Measurements from ENCODE around the gene GALP.
"Not testable (repeated sequence)": the region's sequence is repeated elsewhere in the genome, so short reads cannot be mapped to it uniquely, and the experiment has no call there.

The GALP gene

DNA sequence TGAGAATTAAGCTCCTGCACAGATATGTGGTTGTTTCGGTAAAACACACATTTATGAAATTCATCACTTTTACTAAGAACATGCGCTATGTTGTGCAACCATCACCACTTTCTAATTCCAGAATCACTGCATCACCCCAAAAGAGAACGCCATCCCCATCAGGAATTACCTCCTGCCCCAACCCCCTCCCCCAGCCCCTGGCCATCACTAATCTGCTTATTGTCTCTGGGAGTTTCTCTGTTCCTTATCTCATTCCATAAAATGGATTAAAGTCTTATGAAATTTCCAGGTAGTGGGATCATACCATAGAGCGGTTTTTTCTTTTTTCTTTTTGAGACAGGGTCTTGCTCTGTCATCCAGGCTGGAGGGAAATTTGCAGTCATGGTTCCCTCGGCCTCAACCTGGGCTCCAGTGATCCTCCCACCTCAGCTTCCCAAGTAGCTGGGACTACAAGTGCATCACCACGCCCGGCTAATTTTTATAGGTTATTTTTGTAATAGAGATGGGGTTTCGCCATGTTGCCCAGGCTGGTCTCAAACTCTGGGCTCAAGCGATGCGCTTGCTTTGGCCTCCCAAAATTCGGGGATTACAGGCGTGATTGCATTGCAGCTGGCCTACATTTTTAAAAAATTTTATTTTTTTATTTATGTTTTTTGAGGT, 18.3 kb downstream of the GALP start:
- no peak for DNase-seq

DNA sequence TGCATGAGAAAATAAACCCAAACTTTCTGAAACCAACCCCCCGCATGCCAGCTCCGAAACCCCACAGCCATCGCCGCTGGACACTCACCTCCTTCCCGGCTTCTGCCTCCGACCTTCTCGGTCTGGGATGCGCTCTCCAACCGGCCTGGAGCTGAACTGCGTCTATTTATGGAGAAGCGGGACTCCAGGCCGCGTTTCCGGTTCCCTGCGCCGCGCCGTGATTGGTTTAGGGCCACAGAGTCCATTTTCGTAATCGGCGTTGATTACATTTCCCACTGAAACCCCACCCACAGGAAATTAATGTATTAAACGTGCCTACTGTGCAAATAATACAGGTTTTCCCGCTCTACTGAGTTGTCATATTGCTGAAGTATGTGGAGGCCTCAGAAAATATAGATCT, 21.8 kb downstream of the GALP start, which contains the start of gene ZSCAN5B:
Gene ZSCAN5B (minus strand): TSS at position 138 of the 400 bp plus-strand sequence. CDS start 4,731 bp downstream, outside the sequence.
- DNase-seq, result not testable (repeated sequence)

DNA sequence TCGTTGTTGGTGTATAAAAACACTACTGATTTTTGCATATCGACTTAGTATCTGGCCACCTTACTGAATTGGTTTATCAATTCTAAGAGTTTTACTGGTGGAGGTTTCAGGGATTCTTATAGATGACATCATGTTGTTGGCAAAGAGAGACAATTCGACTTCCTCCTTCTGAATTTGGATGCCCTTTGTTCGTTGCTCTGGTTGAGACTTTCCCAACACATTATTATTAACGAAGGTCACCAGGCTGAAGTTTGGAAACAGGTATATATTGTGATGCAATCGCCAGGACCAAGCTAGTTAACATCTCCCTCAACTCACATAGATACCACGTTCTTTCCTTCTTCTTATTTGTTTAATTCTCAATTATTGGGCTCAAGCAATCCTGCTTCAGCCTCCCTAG, 23.9 kb downstream of the GALP start:
- DNase-seq, result no peak

DNA sequence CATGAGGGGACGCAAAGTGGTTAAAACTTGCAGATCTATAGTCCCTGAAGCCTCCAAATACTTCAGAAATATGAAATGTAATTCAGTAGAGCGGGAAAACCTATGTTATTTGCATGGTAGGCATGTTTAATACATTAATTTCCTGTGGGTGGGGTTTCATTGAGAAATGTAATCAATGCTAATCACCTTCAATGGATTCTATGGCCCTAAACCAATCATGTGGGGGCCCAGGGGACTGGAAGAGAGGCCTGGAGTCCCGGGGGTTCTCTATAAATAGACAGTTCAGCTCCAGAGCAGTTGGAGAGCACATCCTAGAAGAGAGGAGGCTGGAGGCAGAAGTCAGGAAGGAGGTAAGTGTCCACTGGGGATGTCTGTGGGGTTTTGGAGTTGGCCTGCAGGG, 26.2 kb downstream of the GALP start, which contains the start of gene ZSCAN5C:
Gene ZSCAN5C (plus strand): TSS at position 301 of the 400 bp plus-strand sequence. CDS start 3,641 bp downstream, outside the sequence.
- no peak for DNase-seq

DNA sequence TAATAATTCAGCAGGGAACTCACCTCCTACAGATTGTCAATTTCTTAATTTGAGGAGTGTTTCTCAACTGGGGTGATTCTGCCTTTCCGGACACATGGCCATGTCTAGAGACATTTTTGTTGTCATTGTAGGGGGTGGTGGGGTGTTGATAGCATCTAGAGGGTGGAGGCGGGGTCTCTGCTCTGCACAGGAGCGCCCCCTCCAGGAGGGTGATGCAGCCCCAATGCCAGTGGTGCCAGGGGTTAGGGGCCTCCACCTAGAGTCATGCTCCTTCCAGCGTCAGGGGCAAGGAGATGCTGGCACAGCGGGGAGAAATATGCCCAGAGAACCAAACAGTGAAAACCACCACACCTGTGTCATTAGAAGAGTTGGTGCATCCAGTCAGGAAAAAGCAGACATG, 31.8 kb downstream of the GALP start:
- DNase-seq, result not testable (repeated sequence)

DNA sequence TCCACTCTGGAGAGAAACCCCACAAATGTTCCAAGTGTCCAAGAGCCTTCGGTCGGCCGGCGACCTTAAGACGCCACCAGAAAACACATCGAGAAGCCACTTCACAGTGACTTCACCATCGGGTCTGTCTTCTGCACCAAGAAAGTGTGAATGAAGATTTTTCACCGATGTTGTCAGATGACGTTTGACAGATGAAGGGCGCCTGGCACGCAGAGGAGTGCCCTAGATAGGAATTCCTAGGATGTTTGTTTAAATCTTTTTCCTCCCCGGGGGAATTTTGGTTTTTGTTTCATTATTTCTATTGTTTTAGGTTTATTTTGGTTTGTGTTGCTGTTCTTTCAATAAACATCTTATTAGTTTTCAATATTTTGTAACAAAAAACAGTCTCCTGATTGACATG, 33.3 kb downstream of the GALP start:
- DNase-seq, result no peak

DNA sequence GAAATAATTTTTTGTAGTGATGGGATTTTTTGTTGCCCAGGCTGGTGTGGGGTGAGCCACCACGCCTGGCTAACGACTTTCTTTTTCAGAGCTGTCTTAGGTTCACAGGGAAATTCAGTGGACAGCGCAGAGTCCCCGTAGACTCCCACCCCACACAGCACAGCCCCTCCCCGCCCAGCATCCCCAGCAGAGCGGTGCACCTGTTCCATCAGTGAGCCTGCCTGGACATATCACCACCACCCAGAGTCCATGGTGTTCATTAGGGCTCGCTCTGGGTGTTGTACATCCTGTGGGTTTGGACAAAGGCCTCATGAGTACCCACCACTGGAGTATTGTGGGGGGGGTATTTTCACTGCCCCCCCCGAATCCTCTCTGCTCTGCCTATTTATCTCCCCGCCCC, 34.2 kb downstream of the GALP start:
- DNase-seq, result not testable (repeated sequence)

DNA sequence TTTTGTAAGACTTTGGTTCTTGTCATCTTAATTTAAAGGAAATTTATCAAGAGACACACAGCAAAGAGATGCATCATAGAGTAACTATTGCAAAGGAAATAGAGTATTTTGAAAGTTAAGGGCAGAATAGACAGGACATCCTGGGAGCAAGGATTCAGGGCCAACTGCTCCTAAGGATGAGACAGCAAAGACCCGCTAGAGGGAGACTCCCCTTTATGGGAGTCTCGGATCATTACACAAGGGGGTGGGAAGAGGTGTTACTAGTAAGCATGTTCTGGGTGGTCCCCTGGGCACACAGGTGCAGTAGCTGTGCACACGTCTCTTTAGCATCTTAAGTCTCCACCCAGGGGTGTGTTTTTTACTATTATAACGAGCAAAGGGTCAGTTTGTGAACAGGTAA, 35.9 kb downstream of the GALP start:
- no peak for DNase-seq

DNA sequence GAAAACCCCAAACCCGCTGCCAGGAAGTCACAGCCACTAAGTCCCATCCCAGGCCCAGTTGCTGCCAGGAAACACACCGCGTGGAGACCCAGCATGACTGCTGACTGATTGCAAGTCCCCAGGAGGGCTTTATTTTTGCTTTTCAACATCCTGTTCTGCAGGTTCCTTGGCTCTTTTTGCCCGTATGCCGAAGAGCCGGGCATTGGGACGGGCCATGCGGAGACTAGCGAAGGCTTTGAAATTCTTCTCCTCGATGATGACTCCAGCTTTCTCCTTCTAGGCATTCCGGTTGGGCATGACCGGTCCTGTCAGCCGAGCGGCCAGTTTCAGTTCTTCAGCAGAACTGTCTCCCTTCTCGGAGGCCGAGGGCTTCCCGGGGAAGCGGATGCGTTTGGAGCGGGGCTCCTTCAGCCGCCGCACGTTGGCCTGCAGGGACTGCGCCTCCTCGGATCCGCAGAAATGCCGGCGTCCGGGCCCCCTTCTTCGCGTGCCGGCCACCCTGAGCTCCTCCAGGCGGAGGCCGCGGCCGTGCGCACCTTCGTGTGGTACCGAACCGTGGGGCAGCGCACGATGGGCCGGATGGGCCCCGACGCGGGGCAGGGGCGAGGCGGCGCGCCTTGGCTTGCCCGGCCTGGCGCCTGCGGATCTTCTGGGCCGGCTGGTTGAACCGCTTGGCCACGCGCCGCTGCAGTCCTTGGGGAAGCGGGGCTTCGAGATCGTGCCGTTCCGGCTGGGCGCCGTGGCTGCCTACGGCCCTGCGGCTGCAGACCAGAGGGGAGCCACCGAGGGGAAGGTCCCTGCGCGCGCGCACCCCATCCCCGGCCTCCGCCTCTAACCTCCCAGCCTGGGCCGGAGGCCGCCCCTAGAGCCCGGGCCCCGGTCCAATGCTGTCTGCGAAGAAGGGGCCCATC, 41.5 kb downstream of the GALP start:
- DNase-seq, result peak; percentile 47

DNA sequence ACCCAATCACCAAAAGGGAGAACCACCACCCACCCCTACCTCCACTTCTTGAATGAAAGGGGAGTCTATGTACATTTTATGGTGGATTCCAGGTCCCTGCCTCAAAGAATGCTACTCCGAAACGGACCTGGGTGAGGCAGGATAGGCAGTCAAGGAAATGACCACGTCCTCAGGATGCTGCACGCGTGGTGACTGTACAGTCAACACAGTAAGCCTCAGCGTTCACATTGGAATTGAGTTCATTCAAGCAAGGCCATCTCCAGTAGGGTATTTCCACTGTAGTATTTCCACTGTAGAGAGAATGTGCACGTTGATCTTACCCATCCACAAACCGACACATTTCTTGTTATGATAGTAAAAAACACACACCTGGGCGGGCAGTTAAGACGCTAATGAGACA, 43.2 kb downstream of the GALP start:
- no peak for DNase-seq

DNA sequence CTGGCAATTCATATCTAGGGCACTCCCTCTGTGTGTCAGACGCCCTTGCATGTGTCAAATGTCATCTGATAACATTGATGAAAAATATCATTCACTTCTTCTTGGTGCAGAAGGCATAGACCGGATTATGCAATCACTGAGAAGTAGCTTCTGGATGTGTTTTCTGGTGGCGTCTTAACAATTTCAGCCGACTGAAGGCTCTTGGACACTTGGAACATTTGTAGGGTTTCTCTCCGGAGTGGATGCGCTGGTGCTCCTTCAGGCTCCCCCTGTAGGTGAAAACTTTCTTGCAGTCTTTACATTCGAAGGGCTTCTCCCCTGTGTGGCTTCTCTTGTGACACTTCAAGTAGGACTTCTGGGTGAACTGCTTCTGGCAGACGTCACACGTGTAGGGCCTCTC, 45.6 kb downstream of the GALP start:
- peak; percentile 38 for DNase-seq

DNA sequence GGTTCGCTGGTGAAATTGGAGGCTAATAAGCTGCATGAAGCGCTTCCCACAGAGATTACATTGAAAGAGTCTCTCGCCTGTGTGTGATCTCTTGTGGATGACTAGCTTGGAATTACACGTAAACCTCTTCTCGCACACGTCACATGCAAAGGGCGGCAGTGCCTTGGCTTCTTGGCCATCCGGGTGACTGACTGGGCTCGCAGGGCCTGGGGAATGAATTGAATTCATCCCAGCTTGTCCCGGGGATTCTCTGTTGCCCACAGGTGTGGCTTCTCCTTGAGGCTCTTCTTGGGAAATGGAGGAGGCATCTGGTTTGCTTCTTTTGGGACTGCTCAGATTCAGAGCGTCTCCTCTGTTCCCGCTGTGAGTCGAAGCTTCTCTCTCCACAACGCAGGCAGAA, 46.0 kb downstream of the GALP start:
- no peak for DNase-seq

DNA sequence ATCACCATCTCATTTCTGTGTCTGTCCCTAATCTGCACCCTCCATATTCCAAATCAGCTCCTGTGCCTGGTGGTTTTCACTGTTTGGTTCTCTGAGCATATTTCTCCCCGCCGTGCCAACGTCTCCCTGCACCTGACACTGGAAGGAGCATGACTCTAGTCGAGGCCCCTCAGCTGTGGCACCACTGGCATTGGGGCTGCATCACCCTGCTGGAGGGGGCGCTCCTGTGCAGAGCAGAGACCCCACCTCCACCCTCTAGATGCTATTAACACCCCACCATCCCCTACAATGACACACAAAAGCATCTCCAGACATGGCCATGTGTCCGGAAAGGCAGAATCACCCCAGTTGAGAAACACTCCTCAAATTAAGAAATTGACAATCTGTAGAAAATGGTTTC, 47.1 kb downstream of the GALP start:
- no peak for DNase-seq

DNA sequence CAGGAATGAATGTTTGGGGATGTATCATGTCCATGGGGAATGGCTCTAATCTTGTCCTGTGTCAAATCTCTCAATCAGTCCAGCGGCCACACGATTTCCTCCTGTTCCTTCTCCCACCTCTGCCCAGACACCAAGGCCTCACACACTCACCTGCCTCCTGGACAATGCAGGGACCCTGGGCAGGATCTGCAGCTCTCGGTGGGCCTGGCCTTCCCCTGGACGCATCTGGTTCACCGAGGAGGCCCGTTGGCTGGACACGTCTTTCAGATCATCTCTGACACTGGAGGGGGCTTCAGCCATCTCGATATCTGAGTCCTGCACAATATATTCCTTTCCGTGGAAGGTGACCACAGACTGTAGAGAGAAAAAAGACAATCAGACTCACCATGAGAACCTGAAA, 47.7 kb downstream of the GALP start:
- no peak for DNase-seq

Data from hematopoietic multipotent progenitor cell treated with erythropoietin and hydrocortisone succinate and interleukin-3 and kit ligand, for 4 days (in vitro differentiated cells).